ENCODE results near the gene SNRNP35.
"Not testable (repeated sequence)": the region's sequence is repeated elsewhere in the genome, so short reads cannot be mapped to it uniquely, and the experiment has no call there.

The SNRNP35 gene

GRCh38 chr12:123449249-123449733 lies 8.6 kb upstream of the SNRNP35 start:
- no peak for DNase-seq (ENCODE audit: low spot score)

GRCh38 chr12:123449856-123450255 lies 8.1 kb upstream of the SNRNP35 start:
- DNase-seq (ENCODE audit: low spot score), result no peak

- no peak for DNase-seq (ENCODE audit: low spot score)
These were observed 7.3 kb upstream of the SNRNP35 start for GRCh38 chr12:123450636-123451035.

- not testable (repeated sequence) for DNase-seq (ENCODE audit: low spot score)
These were observed 5.7 kb upstream of the SNRNP35 start for GRCh38 chr12:123452276-123452550.

- no peak for DNase-seq (ENCODE audit: low spot score)
These were observed 4.8 kb upstream of the SNRNP35 start for GRCh38 chr12:123453165-123453564.

- DNase-seq (ENCODE audit: low spot score), result not testable (repeated sequence)
These were observed 5.2 kb downstream of the SNRNP35 start for GRCh38 chr12:123463174-123463573.

- no peak for DNase-seq (ENCODE audit: low spot score)
These were observed 7.1 kb downstream of the SNRNP35 start for GRCh38 chr12:123465084-123465483.

GRCh38 chr12:123468786-123469185 lies 10.8 kb downstream of the SNRNP35 start:
- peak; percentile 24 for DNase-seq (ENCODE audit: low spot score)

- no peak for DNase-seq (ENCODE audit: low spot score)
These were observed 12.0 kb downstream of the SNRNP35 start for GRCh38 chr12:123469978-123470377.

GRCh38 chr12:123471374-123472068 lies 13.6 kb downstream of the SNRNP35 start:
- DNase-seq (ENCODE audit: low spot score), result no peak

GRCh38 chr12:123472438-123472849 lies 14.5 kb downstream of the SNRNP35 start:
- no peak for DNase-seq (ENCODE audit: low spot score)

- no peak for DNase-seq (ENCODE audit: low spot score)
These were observed 16.7 kb downstream of the SNRNP35 start for GRCh38 chr12:123474485-123475245.

- DNase-seq (ENCODE audit: low spot score), result no peak
These were observed 17.3 kb downstream of the SNRNP35 start for GRCh38 chr12:123475246-123475703.

GRCh38 chr12:123478069-123478468 lies 20.1 kb downstream of the SNRNP35 start:
- no peak for DNase-seq (ENCODE audit: low spot score)

- no peak for DNase-seq (ENCODE audit: low spot score)
These were observed 20.8 kb downstream of the SNRNP35 start for GRCh38 chr12:123478762-123479161.

- no peak for DNase-seq (ENCODE audit: low spot score)
These were observed 21.7 kb downstream of the SNRNP35 start for GRCh38 chr12:123479442-123480180.

- not testable (repeated sequence) for DNase-seq (ENCODE audit: low spot score)
These were observed 23.3 kb downstream of the SNRNP35 start for GRCh38 chr12:123481251-123481650.

GRCh38 chr12:123482876-123483275 lies 24.9 kb downstream of the SNRNP35 start:
- no peak for DNase-seq (ENCODE audit: low spot score)

- no peak for DNase-seq (ENCODE audit: low spot score)
These were observed 25.8 kb downstream of the SNRNP35 start for GRCh38 chr12:123483602-123484248.

- DNase-seq (ENCODE audit: low spot score), result no peak
These were observed 27.8 kb downstream of the SNRNP35 start for GRCh38 chr12:123485756-123486155.

- no peak for DNase-seq (ENCODE audit: low spot score)
These were observed 29.5 kb downstream of the SNRNP35 start for GRCh38 chr12:123487428-123487827.

GRCh38 chr12:123488539-123489230 lies 30.7 kb downstream of the SNRNP35 start:
- DNase-seq (ENCODE audit: low spot score), result no peak

All from hematopoietic multipotent progenitor cell treated with erythropoietin and hydrocortisone succinate and interleukin-3 and kit ligand, for 17 days (in vitro differentiated cells).